GM19025 (cell line): ENCODE data around the gene SPATA25.
"Not testable (repeated sequence)": the region's sequence is repeated elsewhere in the genome, so short reads cannot be mapped to it uniquely, and the experiment has no call there.

ENCODE experiments used
- ATAC-seq: cut with Tn5 transposase; IDR thresholded peaks from one replicate; pipeline ENCODE4 v1.9.1; 2021; ENCODE audit warnings: mild to moderate bottlenecking, low read depth, moderate library complexity; ENCODE audit not compliant: unreplicated experiment

The SPATA25 gene

GRCh38 chr20:45894797-45895196 lies 7.4 kb upstream of the SPATA25 start:
- no peak for ATAC-seq

GRCh38 chr20:45893831-45894230 lies 6.4 kb upstream of the SPATA25 start:
- no peak for ATAC-seq

- ATAC-seq: no peak
Measured at GRCh38 chr20:45892828-45893500, 5.5 kb upstream of the SPATA25 start.

- no peak for ATAC-seq
Measured at GRCh38 chr20:45892049-45892825, 4.8 kb upstream of the SPATA25 start.

GRCh38 chr20:45890985-45891983 lies 3.9 kb upstream of the SPATA25 start, which contains the start of the genes CTSA and NEURL2:
TSS of gene CTSA (plus strand) at chr20:45891335. CDS start at chr20:45891569, 234 bp downstream.
TSS of gene NEURL2 (minus strand) at chr20:45891208. CDS start at chr20:45890991, 217 bp downstream.
- ATAC-seq: peak; percentile 68

GRCh38 chr20:45890077-45890984 lies 2.9 kb upstream of the SPATA25 start:
- no peak for ATAC-seq

- no peak for ATAC-seq
Measured at GRCh38 chr20:45888681-45889080, 1.3 kb upstream of the SPATA25 start.

- no peak for ATAC-seq
Measured at GRCh38 chr20:45886590-45887345, 654 bp downstream of the SPATA25 start.

- no peak for ATAC-seq
Measured at GRCh38 chr20:45883100-45883469, 4.3 kb downstream of the SPATA25 start.

GRCh38 chr20:45882469-45883099 lies 4.8 kb downstream of the SPATA25 start:
- ATAC-seq: no peak

GRCh38 chr20:45880988-45881788 lies 6.2 kb downstream of the SPATA25 start, which contains the start of gene ZSWIM1:
TSS of gene ZSWIM1 (plus strand) at chr20:45881227. CDS start at chr20:45882593, 1,366 bp downstream.
- peak; percentile 98 for ATAC-seq

- ATAC-seq: no peak
Measured at GRCh38 chr20:45878076-45878761, 9.2 kb downstream of the SPATA25 start.

GRCh38 chr20:45874576-45874975 lies 12.8 kb downstream of the SPATA25 start:
- no peak for ATAC-seq

- ATAC-seq: not testable (repeated sequence)
Measured at GRCh38 chr20:45874104-45874481, 13.3 kb downstream of the SPATA25 start.

GRCh38 chr20:45873409-45874103 lies 13.9 kb downstream of the SPATA25 start:
- no peak for ATAC-seq

- ATAC-seq: no peak
Measured at GRCh38 chr20:45872626-45873025, 14.8 kb downstream of the SPATA25 start.
